OCI-LY7 (cell line): Measurements from ENCODE around the gene SH2D3C. TPM values are rescaled to one million over a fixed set of nuclear protein-coding genes. Genes with fewer than 3 reads are reported as not detected.

Experiments used
- BruUV-seq: library from RNA; stranded (reverse); fragments of 400-500 nt; replicated peaks from 2 replicates; lab custom pipeline; 2021; lab: Mats Ljungman, UMichigan
- CTCF ChIA-PET: fragments of 300-600 bp; sonication (Branson Sonifier 250); formaldehyde crosslinking; loops from one replicate; lab custom pipeline; 2022; ENCODE audit warnings: antibody characterized with exemption; ENCODE audit not compliant: unreplicated experiment; lab: Charles Lee
- POLR2A ChIA-PET: fragments of 300-600 bp; sonication (Branson Sonifier 250); formaldehyde crosslinking; loops from one replicate; lab custom pipeline; 2022; ENCODE audit warnings: antibody characterized with exemption; lab: Charles Lee
- DNase-seq: peaks from one replicate; pipeline ENCODE4 v3.0.0-alpha.2; 2015; ENCODE audit warnings: low spot score
- H2AFZ ChIP-seq: fragments of 200-600 bp; sonication (generic), shearing (Covaris generic); 2 replicates; pipeline ENCODE4 v1.6.1; 2014; ENCODE audit warnings: mild to moderate bottlenecking, antibody characterized with exemption, low read length, moderate library complexity
- H3K27ac ChIP-seq: fragments of 200-600 bp; sonication (generic); 2 replicates; pipeline ENCODE4 v1.5.1; 2014; ENCODE audit warnings: mixed run types, low read depth, mild to moderate bottlenecking, moderate library complexity, low read length, inconsistent platforms; ENCODE audit not compliant: poor library complexity, severe bottlenecking
- H3K36me3 ChIP-seq: fragments of 200-600 bp; sonication (generic); 2 replicates; pipeline ENCODE4 v1.6.1; 2014; ENCODE audit warnings: mild to moderate bottlenecking, antibody characterized with exemption, low read length, moderate library complexity, mixed read lengths; ENCODE audit not compliant: insufficient read depth
- H3K4me1 ChIP-seq: fragments of 200-600 bp; sonication (generic); 2 replicates; pipeline ENCODE4 v1.5.1; 2014; ENCODE audit warnings: mild to moderate bottlenecking, low read length; ENCODE audit not compliant: insufficient read depth, poor library complexity, severe bottlenecking
- H3K4me2 ChIP-seq: fragments of 200-600 bp; sonication (generic); 2 replicates; pipeline ENCODE4 v1.6.1; 2014; ENCODE audit warnings: mild to moderate bottlenecking, low read length
- H3K4me3 ChIP-seq: fragments of 200-600 bp; sonication (generic); 2 replicates; pipeline ENCODE4 v1.5.1; 2014; ENCODE audit warnings: mild to moderate bottlenecking, low read depth, low read length; ENCODE audit not compliant: poor library complexity, severe bottlenecking
- H3K79me2 ChIP-seq: fragments of 200-600 bp; sonication (generic); 2 replicates; pipeline ENCODE4 v1.6.1; 2016; ENCODE audit warnings: low read depth, mild to moderate bottlenecking, low read length, moderate library complexity, mixed read lengths; ENCODE audit not compliant: insufficient read depth
- H3K9me2 ChIP-seq: fragments of 200-600 bp; sonication (generic); 2 replicates; pipeline ENCODE4 v1.6.1; 2016; ENCODE audit warnings: mild to moderate bottlenecking, low read length, mixed read lengths; ENCODE audit not compliant: insufficient read depth
- H3K9me3 ChIP-seq: fragments of 200-600 bp; sonication (generic); 2 replicates; pipeline ENCODE4 v1.6.1; 2014; ENCODE audit warnings: mild to moderate bottlenecking, mixed run types, low read length, mixed read lengths
- H4K20me1 ChIP-seq: fragments of 200-600 bp; sonication (generic); 2 replicates; pipeline ENCODE4 v1.6.1; 2014; ENCODE audit warnings: mild to moderate bottlenecking, antibody characterized with exemption, low read length, moderate library complexity, mixed read lengths; ENCODE audit not compliant: insufficient read depth
- CTCF ChIP-seq: fragments of 200-600 bp; sonication (generic); conservative IDR thresholded peaks from 2 replicates; pipeline ENCODE4 v1.5.1; 2014; ENCODE audit warnings: mild to moderate bottlenecking, antibody characterized with exemption, low read length, moderate library complexity, mixed read lengths
- EZH2phosphoT487 ChIP-seq: fragments of 200-600 bp; sonication (generic); IDR thresholded peaks from 2 replicates; pipeline ENCODE4 v1.6.1; 2018; ENCODE audit warnings: low read depth, borderline replicate concordance, mild to moderate bottlenecking, mixed run types, antibody characterized with exemption, low read length, moderate library complexity, mixed read lengths
- intact Hi-C: fragments of 100-400 bp; cut with micrococcal nuclease; formaldehyde crosslinking; loops from one replicate; pipeline ENCODE4 v1.10.0; 2022; ENCODE audit not compliant: unreplicated experiment
- total RNA-seq, 2 experiments: library from RNA; depleted of rRNA in 1 of 2; stranded (reverse); fragments of >200 nt in 1 of 2; shearing (Covaris generic) in 1 of 2; gene quantifications; 2 replicates each; pipeline ENCODE4 v1.2.3, GENCODE V29; 2014 to 2022

SH2D3C gene
- total RNA-seq, 2 experiments from 2014 or later, result 40.0 to 45.7 TPM

DNA sequence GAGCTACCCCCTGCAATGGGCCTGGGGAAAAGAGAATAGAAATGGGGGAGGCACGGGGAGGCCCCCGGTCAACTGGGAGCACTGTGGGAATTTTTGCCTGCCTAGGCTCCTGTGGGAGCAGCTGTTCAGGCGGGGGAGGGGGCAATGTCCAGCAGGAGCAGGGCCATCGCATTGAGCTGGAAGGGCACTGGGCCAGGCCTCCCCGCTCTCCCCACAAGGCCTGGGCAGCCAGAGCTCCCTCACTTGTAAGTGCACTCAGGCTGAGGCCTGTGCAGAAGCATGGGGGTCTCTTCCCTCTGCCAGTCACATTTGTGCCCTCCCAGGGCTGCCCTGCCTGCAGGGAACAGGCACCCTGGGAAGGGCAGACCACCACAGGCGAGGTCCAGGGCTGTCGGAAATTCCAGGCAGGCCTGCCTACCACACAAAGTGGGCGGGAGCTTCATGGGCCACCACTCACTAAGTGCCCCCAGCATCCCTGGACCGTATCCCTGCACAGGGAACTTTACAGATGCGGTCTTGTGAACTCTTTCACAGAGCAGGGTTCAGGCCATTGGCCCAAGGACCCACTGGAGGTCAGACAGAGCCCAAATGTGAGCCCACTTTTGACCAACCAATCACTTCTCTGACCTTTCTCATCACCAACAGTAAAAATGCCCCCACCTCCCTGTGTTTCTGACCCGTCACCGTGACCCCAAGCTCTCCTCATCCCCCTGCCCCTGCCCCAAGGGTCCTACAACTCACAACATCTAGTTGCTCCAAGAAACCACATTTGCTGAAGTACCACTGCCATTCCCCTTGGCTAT, 72.7 kb downstream of the SH2D3C start:
- no peaks in the 10 kb centered on the region for H4K20me1 ChIP-seq
- ChIA-PET POLR2A (interaction anchor here (1.4 kb wide), 1 partner anchor 10 kb away, joined by 3 read pairs; the partner anchor contains the start of gene PTRH1), CTCF (no interaction called here)
- H3K79me2 ChIP-seq, result no peaks in the 10 kb centered on the region
- H3K4me3 ChIP-seq, result no peak overlapping the region
- peaks cover 10% of the 10 kb centered on the region for H3K4me1 ChIP-seq
- DNase-seq, result no peak
- BruUV-seq, result no TSS peak
- no peak for TF ChIP-seq EZH2phosphoT487
- TF ChIP-seq CTCF, result no peak
- intact Hi-C loops, result no loop called here
- no peaks in the 10 kb centered on the region for H3K9me3 ChIP-seq
- H3K27ac ChIP-seq, result no peak overlapping the region
- no peaks in the 10 kb centered on the region for H3K36me3 ChIP-seq
- no peak overlapping the region for H2AFZ ChIP-seq
- H3K9me2 ChIP-seq, result no peaks in the 10 kb centered on the region
- H3K4me2 ChIP-seq, result no peak overlapping the region

DNA sequence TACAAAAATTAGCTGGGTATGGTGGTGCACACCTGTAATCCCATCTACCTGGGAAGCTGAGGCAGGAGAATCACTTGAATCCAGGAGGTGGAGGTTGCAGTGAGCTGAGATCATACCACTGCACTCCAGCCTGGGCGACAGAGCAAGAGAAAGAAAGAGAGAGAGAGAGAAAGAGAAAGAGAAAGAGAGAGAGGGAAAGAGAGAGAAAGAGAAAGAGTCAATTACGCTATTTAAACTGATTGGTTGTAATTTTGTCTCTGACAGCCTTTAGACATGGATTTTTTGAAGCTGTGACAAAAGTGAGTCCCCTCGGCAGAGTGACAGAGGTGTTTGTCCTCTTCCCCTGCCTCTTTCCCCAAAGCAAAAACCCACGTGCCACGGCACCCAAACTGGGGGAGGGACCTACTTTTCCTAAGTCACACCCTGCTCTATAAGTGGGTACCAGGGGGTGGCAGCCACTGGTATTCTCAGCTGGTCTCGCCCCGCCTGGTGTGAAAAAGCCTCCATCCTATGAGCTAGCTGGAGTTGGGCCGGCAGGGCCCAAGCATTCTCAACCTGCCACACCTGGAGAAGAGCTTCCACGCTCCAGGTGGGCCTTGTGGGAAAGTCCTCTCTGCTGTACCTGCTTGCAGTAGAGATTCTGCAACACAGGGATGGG, 75.0 kb downstream of the SH2D3C start:
- no peak for DNase-seq
- Histone ChIP-seq H3K79me2 (no peaks in the 10 kb centered on the region), H3K4me1 (peaks cover 10% of the 10 kb centered on the region), H3K9me2 (no peaks in the 10 kb centered on the region), H2AFZ (no peak overlapping the region), H3K4me2 (no peak overlapping the region), H4K20me1 (no peaks in the 10 kb centered on the region), H3K4me3 (no peak overlapping the region), H3K9me3 (no peaks in the 10 kb centered on the region), H3K36me3 (no peaks in the 10 kb centered on the region), H3K27ac (no peak overlapping the region)
- POLR2A ChIA-PET, result no interaction called here
- BruUV-seq, result no TSS peak
- intact Hi-C loops, result no loop called here
- no peak for TF ChIP-seq CTCF
- TF ChIP-seq EZH2phosphoT487, result no peak
- CTCF ChIA-PET, result interaction anchor here (0.5 kb wide), 1 partner anchor 9 kb away, joined by 3 read pairs; no protein-coding TSS in a partner anchor
